GM10248 (cell line): ENCODE data around the gene IL1RAPL2.

ENCODE experiments used
- CTCF ChIA-PET: fragments of 300-600 bp; sonication (Branson Sonifier 250); formaldehyde crosslinking; extraction: SDS; loops from one replicate; lab custom pipeline; 2021; ENCODE audit warnings: antibody characterized with exemption; lab: Yijun Ruan, JAX
- POLR2A ChIA-PET: fragments of 350-650 bp; sonication (Branson Sonifier 250); formaldehyde crosslinking; extraction: SDS; loops from one replicate; lab custom pipeline; 2020; ENCODE audit warnings: antibody characterized with exemption; lab: Yijun Ruan, JAX
- DNase-seq: peaks from one replicate; pipeline ENCODE4 v3.0.0; 2012; ENCODE audit errors: extremely low spot score
- TF ChIP-seq, protein P1 (sequence below): IDR thresholded peaks from 2 replicates; pipeline ENCODE4 v1.5.1; 2012; ENCODE audit warnings: mild to moderate bottlenecking, low read depth; ENCODE audit errors: extremely low read depth, missing control alignments, control extremely low read depth

The IL1RAPL2 gene

DNA sequence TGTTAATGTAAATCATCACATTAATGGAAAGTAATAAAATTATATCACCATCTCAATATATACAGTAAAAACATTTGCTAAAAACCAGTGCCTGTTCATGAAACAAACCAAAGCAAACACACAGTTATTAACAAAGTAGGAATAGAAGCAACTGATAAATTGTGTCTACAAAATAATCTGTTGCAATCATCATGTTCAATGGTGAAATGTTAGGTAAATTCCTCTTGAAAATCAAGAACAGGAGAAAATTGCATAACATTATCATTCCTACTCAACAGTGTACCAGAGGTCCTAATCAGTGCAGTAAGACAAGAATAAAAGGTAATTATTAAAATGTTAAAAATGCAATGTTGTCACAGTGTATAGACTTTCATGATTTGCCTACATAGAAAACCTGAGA is 402.2 kb downstream of the IL1RAPL2 start:
- CTCF ChIA-PET: no interaction called here
- TF ChIP-seq, protein P1, sequence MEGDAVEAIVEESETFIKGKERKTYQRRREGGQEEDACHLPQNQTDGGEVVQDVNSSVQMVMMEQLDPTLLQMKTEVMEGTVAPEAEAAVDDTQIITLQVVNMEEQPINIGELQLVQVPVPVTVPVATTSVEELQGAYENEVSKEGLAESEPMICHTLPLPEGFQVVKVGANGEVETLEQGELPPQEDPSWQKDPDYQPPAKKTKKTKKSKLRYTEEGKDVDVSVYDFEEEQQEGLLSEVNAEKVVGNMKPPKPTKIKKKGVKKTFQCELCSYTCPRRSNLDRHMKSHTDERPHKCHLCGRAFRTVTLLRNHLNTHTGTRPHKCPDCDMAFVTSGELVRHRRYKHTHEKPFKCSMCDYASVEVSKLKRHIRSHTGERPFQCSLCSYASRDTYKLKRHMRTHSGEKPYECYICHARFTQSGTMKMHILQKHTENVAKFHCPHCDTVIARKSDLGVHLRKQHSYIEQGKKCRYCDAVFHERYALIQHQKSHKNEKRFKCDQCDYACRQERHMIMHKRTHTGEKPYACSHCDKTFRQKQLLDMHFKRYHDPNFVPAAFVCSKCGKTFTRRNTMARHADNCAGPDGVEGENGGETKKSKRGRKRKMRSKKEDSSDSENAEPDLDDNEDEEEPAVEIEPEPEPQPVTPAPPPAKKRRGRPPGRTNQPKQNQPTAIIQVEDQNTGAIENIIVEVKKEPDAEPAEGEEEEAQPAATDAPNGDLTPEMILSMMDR: no peak
- POLR2A ChIA-PET: no interaction called here
- no peak for DNase-seq

DNA sequence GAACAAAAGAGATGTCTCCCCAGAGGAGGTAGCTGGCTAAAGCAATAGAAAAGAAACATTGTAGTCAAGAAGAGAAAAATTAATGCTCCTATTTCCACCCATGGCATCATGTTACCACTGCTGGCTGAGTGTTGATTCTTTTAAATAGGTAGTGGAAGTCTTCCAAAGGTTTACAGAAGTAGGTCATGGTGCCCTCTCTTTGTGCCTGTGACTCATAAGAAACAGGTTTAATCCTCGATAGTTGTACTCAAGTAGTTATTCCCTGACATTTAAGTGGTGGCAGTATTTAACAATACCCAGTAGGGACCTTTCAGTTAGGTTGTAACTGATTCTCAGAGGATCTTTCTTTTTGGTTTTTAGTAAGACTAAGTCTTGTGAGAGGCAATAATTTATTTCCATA is 406.7 kb downstream of the IL1RAPL2 start:
- ChIA-PET CTCF (no interaction called here), POLR2A (no interaction called here)
- no peak for DNase-seq
- TF ChIP-seq, protein P1: no peak

DNA sequence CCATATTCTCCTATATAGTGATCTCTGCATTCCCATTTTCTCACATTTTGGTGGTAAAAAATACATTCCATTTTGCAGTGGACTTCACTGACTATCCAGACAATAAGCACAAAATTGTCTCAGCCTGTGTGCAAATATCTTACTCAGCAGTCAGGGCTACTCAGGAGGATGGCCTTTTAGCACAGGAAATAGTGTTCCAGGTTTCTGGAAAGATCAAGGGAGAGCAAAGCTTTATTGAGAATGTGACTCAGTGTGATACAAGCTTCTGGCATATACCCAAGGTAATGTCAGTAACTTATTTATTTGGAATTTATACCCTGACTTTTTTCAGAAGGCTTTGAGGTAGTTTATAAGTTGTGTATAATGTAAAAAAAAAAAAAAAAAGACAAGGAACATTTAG is 421.1 kb downstream of the IL1RAPL2 start:
- CTCF ChIA-PET: no interaction called here
- no peak for DNase-seq
- POLR2A ChIA-PET: no interaction called here
- TF ChIP-seq, protein P1: no peak

DNA sequence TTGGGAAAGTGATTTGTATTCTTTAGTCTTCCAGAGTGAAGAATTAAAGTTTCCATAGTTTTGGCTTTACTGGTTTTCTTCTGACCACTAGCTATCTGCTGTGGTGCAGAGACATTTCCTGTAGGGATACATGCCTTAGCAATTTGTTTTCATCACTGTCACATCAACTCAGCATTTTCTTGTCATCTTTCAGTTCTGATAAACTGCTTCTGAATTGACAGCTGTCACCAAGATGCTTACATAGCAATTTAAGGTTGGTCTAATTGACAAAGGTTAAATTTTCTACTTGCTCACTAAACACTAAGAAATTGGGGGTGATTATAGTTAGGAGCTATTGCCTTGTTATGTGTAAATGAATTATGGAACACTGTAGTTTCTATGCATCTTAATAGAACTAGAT is 422.0 kb downstream of the IL1RAPL2 start:
- ChIA-PET POLR2A (no interaction called here), CTCF (no interaction called here)
- TF ChIP-seq, protein P1: no peak
- no peak for DNase-seq

DNA sequence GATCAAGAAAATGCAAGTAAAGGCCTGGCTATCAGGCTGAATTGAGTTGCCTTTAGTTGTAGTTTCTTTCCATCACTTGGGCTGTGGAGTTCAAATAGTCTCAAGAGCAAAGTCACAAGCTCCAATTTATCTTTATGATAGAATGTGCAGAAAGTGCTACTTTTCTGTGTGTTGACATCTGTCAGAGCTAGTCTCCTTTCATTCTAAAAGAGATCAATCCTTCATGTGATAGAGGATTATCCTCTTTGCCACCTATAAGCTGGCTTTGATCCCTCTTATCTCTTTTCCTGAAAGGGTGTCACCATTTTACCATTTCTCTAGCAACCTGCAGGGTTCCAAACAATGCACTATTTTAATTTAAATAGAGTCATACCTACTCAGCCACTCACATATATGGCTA is 429.5 kb downstream of the IL1RAPL2 start:
- CTCF ChIA-PET: no interaction called here
- POLR2A ChIA-PET: no interaction called here
- no peak for DNase-seq
- TF ChIP-seq, protein P1: no peak

DNA sequence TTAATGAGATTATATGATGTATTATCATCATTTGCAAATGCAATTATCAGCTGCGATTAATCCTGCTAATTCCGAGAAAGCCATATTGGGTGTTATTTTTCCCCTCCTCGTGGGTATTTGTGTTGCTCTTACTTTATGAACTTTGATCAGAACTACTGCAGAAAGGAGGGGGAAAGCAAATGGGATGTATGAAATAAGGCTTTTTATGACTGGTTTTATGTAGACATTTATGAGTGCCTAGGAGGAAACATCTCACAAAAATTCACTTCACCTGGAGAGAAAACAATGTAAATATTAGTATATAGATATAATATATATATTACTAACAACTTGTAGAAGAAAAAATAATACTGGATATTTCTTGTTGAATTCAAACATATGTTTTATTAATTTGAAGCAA is 440.1 kb downstream of the IL1RAPL2 start:
- CTCF ChIA-PET: interaction anchor here (0.7 kb wide), 1 partner anchor 12 kb away, joined by 3 read pairs; no protein-coding TSS in a partner anchor
- POLR2A ChIA-PET: no interaction called here
- TF ChIP-seq, protein P1: no peak
- DNase-seq: no peak

DNA sequence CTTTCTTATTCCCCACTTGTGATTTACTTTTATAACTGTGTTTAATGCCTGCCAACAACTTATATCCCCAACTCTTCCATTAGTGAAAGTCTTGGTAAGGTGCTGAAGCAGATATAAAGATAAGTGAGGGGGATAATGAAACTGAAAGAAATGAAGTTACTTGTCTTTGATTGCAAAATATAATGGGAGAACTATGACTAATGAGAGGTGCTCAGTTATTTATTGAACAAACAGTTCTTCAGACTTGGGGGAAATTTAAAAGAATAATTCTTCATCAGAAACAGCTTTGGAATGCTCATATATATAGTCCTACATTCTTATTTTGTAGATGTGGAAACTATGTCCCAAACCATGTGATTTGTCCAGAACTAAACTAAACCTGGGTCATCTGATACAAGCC is 441.0 kb downstream of the IL1RAPL2 start:
- no peak for DNase-seq
- TF ChIP-seq, protein P1: no peak
- ChIA-PET CTCF (no interaction called here), POLR2A (no interaction called here)
